HepG2 (cell line): Measurements from ENCODE around the gene RAB15. TPM values are rescaled to one million over a fixed set of nuclear protein-coding genes. Genes with fewer than 3 reads are reported as not detected.

Source experiments
- ATAC-seq: fragments of 200-7000 bp; cut with Tn5 transposase; 3 replicates; pipeline ENCODE4 v1.9.1; 2020; ENCODE audit warnings: mild to moderate bottlenecking, moderate library complexity
- BruUV-seq: library from RNA; stranded (reverse); fragments of 400-500 nt; replicated peaks from 2 replicates; lab custom pipeline; 2021; lab: Mats Ljungman, UMichigan
- CTCF ChIA-PET: fragments of 300-600 bp; formaldehyde crosslinking; extraction: SDS; loops from one replicate; lab custom pipeline; 2021; ENCODE audit warnings: low total read pairs, inconsistent platforms, low intra/inter-chr PET ratio; lab: Yijun Ruan, JAX
- POLR2A ChIA-PET: fragments of 350-600 bp; sonication (Branson Sonifier 250); formaldehyde crosslinking; loops from one replicate; lab custom pipeline; 2020; ENCODE audit warnings: antibody characterized with exemption, inconsistent platforms; lab: Yijun Ruan, JAX
- DNase-seq: peaks from one replicate; pipeline ENCODE4 v3.0.0-alpha.2; 2015; ENCODE audit warnings: low spot score
- FAIRE-seq: peaks from 3 replicates; lab custom pipeline; 2011; peaks lifted over from hg19 to GRCh38; lab: Jason Lieb, UNC
- H2AFZ ChIP-seq: one replicate; pipeline ENCODE4 v1.6.1; 2011; ENCODE audit warnings: low read length, inconsistent platforms
- H3K27ac ChIP-seq: fragments of 300-600 bp; 3 replicates; pipeline ENCODE4 v1.8.0; 2011; ENCODE audit warnings: mixed run types, mild to moderate bottlenecking, mixed read lengths, low read length, inconsistent platforms; ENCODE audit not compliant: insufficient read depth; ENCODE audit errors: extremely low read length
- H3K27me3 ChIP-seq, 2 experiments: fragments of 200-600 bp in 1 of 2; 2 replicates in 1 of 2; 3 replicates in 1 of 2; pipeline versions ENCODE4 v1.6.0 to v1.8.0; 2011; ENCODE audit warnings: low read length in 2 of 2, mild to moderate bottlenecking in 2 of 2, moderate library complexity in 2 of 2, inconsistent platforms in 1 of 2; ENCODE audit not compliant: insufficient read depth in 2 of 2, control insufficient read depth in 1 of 2
- H3K36me3 ChIP-seq, 2 experiments: fragments of 200-600 bp in 1 of 2; replicated peaks in 1 of 2; 2 replicates in 1 of 2; 3 replicates in 1 of 2; pipeline versions ENCODE4 v1.5.1 to v1.8.0; 2011; ENCODE audit warnings: low read length in 2 of 2, inconsistent platforms in 1 of 2; ENCODE audit not compliant: insufficient read depth in 2 of 2, control insufficient read depth in 1 of 2
- H3K4me1 ChIP-seq: 2 replicates; pipeline ENCODE4 v1.5.1; 2012; ENCODE audit warnings: low read length, inconsistent platforms; ENCODE audit not compliant: insufficient read depth
- H3K4me2 ChIP-seq: 2 replicates; pipeline ENCODE4 v1.6.0; 2011; ENCODE audit warnings: low read depth, low read length, inconsistent platforms
- H3K4me3 ChIP-seq, 3 experiments: fragments of 200-600 bp in 1 of 3; sonication (generic), shearing (Covaris generic) in 1 of 3; replicated peaks in 1 of 3; 2 replicates each; pipeline ENCODE4 v1.5.1; 2011 to 2016; ENCODE audit warnings: low read length in 3 of 3, inconsistent platforms in 2 of 3, low read depth in 2 of 3, mild to moderate bottlenecking in 2 of 3, control low read depth in 1 of 3, mixed read lengths in 1 of 3; ENCODE audit not compliant: insufficient read depth in 1 of 3
- H3K79me2 ChIP-seq: one replicate; pipeline ENCODE4 v1.6.1; 2011; ENCODE audit warnings: low read length, inconsistent platforms; ENCODE audit not compliant: insufficient read depth
- H3K9ac ChIP-seq: 2 replicates; pipeline ENCODE4 v1.6.0; 2011; ENCODE audit warnings: mild to moderate bottlenecking, low read depth, low read length, inconsistent platforms; ENCODE audit not compliant: insufficient read depth
- H3K9me3 ChIP-seq: 2 replicates; pipeline ENCODE4 v1.5.1; 2012; ENCODE audit warnings: mild to moderate bottlenecking, low read length
- H4K20me1 ChIP-seq: 2 replicates; pipeline ENCODE4 v1.6.0; 2011; ENCODE audit warnings: inconsistent platforms, mild to moderate bottlenecking, low read length, moderate library complexity; ENCODE audit not compliant: insufficient read depth
- ATF1 ChIP-seq: IDR thresholded peaks from 2 replicates; pipeline ENCODE4 v1.6.1; 2016; ENCODE audit warnings: mild to moderate bottlenecking, control low read depth
- BCLAF1 ChIP-seq: fragments of 450-650 bp; IDR thresholded peaks from 2 replicates; pipeline ENCODE4 v1.6.1; 2017; ENCODE audit warnings: mild to moderate bottlenecking
- CEBPZ ChIP-seq: IDR thresholded peaks from 2 replicates; pipeline ENCODE4 v1.6.1; 2012; ENCODE audit warnings: low read length, improper control_type of control experiment
- KLF11 ChIP-seq: IDR thresholded peaks from 2 replicates; pipeline ENCODE4 v1.6.1; 2016; ENCODE audit warnings: missing compliant biosample characterization
- SOX5 ChIP-seq: IDR thresholded peaks from 2 replicates; pipeline ENCODE4 v1.6.1; 2016; ENCODE audit warnings: borderline replicate concordance
- ZNF782 ChIP-seq: sonication (generic); formaldehyde crosslinking; IDR thresholded peaks from 2 replicates; pipeline ENCODE4 v1.4.0; 2020; ENCODE audit warnings: missing genetic modification reagents, mild to moderate bottlenecking, borderline replicate concordance
- WGBS: methylation state at CpG from one replicate; pipeline ENCODE4 v1.1.6; 2017; ENCODE audit warnings: low lambda C conversion rate; 5-methylcytosine and 5-hydroxymethylcytosine counted together
- in situ Hi-C: cut with HindIII; loops from 2 replicates; pipeline ENCODE4 v1.10.0; 2017; ENCODE audit warnings: low pct_unique_long_range_greater_than_20kb; ENCODE audit not compliant: extremely low pct_ligation_motif_present
- intact Hi-C: fragments of 100-400 bp; cut with micrococcal nuclease; formaldehyde crosslinking; loops from one replicate; pipeline ENCODE4 v1.10.0; 2022; ENCODE audit not compliant: unreplicated experiment
- polyA plus RNA-seq, 8 experiments: library from polyadenylated mRNA; depleted of rRNA in 3 of 8; stranded (reverse) in 7 of 8; unstranded in 1 of 8; fragments of >200 nt; fragmentation: Illumina TruSeq in 4 of 8; extraction: Trizol in 4 of 8; gene quantifications; 2 replicates each; pipeline versions ENCODE4 v1.2.1 to v1.2.3, GENCODE V29; 2011 to 2016; ENCODE audit warnings: low read depth in 4 of 8, missing spikeins in 1 of 8, mixed read lengths in 1 of 8; ENCODE audit not compliant: insufficient read depth in 1 of 8
- total RNA-seq, 5 experiments: library from RNA; depleted of rRNA; stranded (reverse); fragments of >200 nt; fragmentation: Illumina TruSeq; extraction: Trizol; gene quantifications; 2 replicates each; pipeline ENCODE4 v1.2.3, GENCODE V29; 2016; ENCODE audit warnings: low read depth in 1 of 5

The RAB15 gene
- total and polyA plus RNA-seq, 2 of the 13 experiments (the other 11 are each of a cell fraction or from before 2014, with no cell fraction given), result 7.4 to 18.5 TPM

- TF ChIP-seq CEBPZ (no peak), KLF11 (CRISPR knock-in tag) (no peak), BCLAF1 (no peak), ZNF782 (CRISPR knock-in tag) (no peak)
Observed at GRCh38 chr14:65015391-65015790, 43.3 kb upstream of the RAB15 start (continued).

GRCh38 chr14:65012353-65012752 is 40.2 kb upstream of the RAB15 start:
- in situ Hi-C loops (no loop called here), intact Hi-C loops (no loop called here)
- no peak overlapping the region for H3K27ac ChIP-seq
- peaks cover 19 to 77% of the 10 kb centered on the region in 2 experiments for H3K36me3 ChIP-seq
- H3K9me3 ChIP-seq, result no peaks in the 10 kb centered on the region
- no peak overlapping the region for H3K4me3 ChIP-seq
- TF ChIP-seq SOX5 (CRISPR knock-in tag) (no peak), ATF1 (CRISPR knock-in tag) (no peak)
- TF ChIP-seq, all 625 proteins: peak for 0
- WGBS, result 99% methylated on average over 4 of the region's 4 CpGs
- ATAC-seq (no peak), DNase-seq (no peak), FAIRE-seq (no peak)
- Histone ChIP-seq H3K4me1 (no peaks in the 10 kb centered on the region), H3K27me3 (no peaks in the 10 kb centered on the region), H3K9ac (no peak overlapping the region), H3K4me2 (no peak overlapping the region), H2AFZ (no peak overlapping the region), H4K20me1 (no peaks in the 10 kb centered on the region; the same call in 1 of the 2 replicates), H3K79me2 (no peaks in the 10 kb centered on the region)
- ChIA-PET POLR2A (no interaction called here), CTCF (no interaction called here)
- BruUV-seq, result no TSS peak
